ENCODE measurements around the gene GIMAP7. TPM values are rescaled to one million over a fixed set of nuclear protein-coding genes. Genes with fewer than 3 reads are reported as not detected.

Gene GIMAP7
- total RNA-seq (2014; rRNA removed; shearing (Covaris generic)) = not detected in 2 replicates

DNA sequence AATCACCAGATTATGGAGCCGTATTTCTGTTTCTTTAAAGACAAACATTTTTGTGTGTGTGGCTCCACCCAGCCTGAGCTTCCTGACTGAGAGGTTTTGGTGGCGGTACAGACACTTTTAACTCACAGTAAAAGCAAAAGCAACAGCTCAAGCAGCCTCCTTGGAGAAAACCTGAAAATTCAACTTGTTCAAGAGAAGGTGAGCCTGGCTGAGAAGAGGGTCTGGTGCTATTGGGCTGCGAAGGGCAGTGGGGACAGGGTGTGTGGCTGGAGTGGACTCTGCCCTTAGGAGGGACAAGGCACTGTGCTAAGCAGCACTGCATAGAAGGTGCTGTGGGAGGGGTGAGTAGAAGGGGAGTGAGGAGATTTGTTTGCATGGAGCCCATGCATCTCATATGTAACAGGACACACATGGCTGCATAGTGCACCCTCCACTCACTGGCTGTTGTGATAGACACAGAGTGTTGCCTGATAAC is at the start of gene GIMAP7:
GIMAP7 (plus strand) TSS at position 125 of the 475 bp plus-strand sequence. CDS start 5,103 bp downstream, outside the sequence.

DNA sequence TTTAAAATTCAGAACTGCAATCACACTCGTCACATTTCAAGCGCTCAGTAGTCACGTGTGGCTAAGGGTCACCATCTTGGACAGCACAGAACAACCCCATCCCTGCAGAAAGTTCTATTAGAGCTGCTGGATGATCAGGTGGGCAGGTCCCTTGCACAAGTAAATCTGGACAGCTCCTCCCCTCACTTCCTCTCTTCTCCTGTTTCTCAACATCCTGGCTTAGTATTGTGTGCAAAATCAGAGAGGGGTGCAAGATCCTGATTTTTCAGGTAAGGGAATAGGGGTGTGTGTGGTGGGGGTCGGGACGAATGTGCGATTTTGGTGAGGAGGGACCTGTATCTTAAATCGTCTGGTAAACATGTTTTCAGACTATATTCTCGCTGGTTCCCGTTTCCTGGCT is 52.5 kb downstream of the GIMAP7 start, which contains the start of gene GIMAP4:
GIMAP4 (plus strand) TSS at position 222 of the 400 bp plus-strand sequence. CDS start 2,512 bp downstream, outside the sequence.

Other genes starting within 250 kb of the GIMAP7 start
- not detected in 2 replicates for gene LRRC61, start 191.5 kb upstream of the GIMAP7 start, total RNA-seq (2014; rRNA removed; shearing (Covaris generic))
- gene ACTR3C, start 191.3 kb upstream of the GIMAP7 start, total RNA-seq (2014; rRNA removed; shearing (Covaris generic)) = not detected in 2 replicates
- gene RARRES2, start 173.2 kb upstream of the GIMAP7 start, total RNA-seq (2014; rRNA removed; shearing (Covaris generic)) = not detected in 2 replicates
- gene REPIN1, start 146.1 kb upstream of the GIMAP7 start, total RNA-seq (2014; rRNA removed; shearing (Covaris generic)) = 86.5 and 91.9 TPM in 2 replicates
- gene ZNF775, start 135.5 kb upstream of the GIMAP7 start, total RNA-seq (2014; rRNA removed; shearing (Covaris generic)) = 3.1 and 3.8 TPM in 2 replicates
- not detected in 2 replicates for gene GIMAP8, start 64.2 kb upstream of the GIMAP7 start, total RNA-seq (2014; rRNA removed; shearing (Covaris generic))
- gene GIMAP4, start 52.5 kb downstream of the GIMAP7 start, total RNA-seq (2014; rRNA removed; shearing (Covaris generic)) = 0.15 TPM in 1 of 2 replicates, not detected in the other
- gene GIMAP6, start 117.5 kb downstream of the GIMAP7 start, total RNA-seq (2014; rRNA removed; shearing (Covaris generic)) = 0.04 and 0.05 TPM in 2 replicates
- gene GIMAP2, start 170.8 kb downstream of the GIMAP7 start, total RNA-seq (2014; rRNA removed; shearing (Covaris generic)) = 3.0 and 3.8 TPM in 2 replicates
- not detected in 2 replicates for gene GIMAP1, start 201.7 kb downstream of the GIMAP7 start, total RNA-seq (2014; rRNA removed; shearing (Covaris generic))
- not detected in 2 replicates for gene GIMAP5, start 222.5 kb downstream of the GIMAP7 start, total RNA-seq (2014; rRNA removed; shearing (Covaris generic))

All from A375 (cell line).